Stimulated activated CD4-positive, alpha-beta T cell treated with anti-CD3 and anti-CD28 coated beads, Interleukin-1b, Interleukin-23, amount 100 ng/mL, for 24 hours (primary cell): ENCODE results near the gene RANGAP1.

ENCODE experiments used
- DNase-seq, 4 experiments: peaks; one replicate each; pipeline ENCODE4 v3.0.0-alpha.2; 2020; ENCODE audit warnings: low read depth in 4 of 4, low spot score in 1 of 4

The RANGAP1 gene, protein sequence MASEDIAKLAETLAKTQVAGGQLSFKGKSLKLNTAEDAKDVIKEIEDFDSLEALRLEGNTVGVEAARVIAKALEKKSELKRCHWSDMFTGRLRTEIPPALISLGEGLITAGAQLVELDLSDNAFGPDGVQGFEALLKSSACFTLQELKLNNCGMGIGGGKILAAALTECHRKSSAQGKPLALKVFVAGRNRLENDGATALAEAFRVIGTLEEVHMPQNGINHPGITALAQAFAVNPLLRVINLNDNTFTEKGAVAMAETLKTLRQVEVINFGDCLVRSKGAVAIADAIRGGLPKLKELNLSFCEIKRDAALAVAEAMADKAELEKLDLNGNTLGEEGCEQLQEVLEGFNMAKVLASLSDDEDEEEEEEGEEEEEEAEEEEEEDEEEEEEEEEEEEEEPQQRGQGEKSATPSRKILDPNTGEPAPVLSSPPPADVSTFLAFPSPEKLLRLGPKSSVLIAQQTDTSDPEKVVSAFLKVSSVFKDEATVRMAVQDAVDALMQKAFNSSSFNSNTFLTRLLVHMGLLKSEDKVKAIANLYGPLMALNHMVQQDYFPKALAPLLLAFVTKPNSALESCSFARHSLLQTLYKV

DNA sequence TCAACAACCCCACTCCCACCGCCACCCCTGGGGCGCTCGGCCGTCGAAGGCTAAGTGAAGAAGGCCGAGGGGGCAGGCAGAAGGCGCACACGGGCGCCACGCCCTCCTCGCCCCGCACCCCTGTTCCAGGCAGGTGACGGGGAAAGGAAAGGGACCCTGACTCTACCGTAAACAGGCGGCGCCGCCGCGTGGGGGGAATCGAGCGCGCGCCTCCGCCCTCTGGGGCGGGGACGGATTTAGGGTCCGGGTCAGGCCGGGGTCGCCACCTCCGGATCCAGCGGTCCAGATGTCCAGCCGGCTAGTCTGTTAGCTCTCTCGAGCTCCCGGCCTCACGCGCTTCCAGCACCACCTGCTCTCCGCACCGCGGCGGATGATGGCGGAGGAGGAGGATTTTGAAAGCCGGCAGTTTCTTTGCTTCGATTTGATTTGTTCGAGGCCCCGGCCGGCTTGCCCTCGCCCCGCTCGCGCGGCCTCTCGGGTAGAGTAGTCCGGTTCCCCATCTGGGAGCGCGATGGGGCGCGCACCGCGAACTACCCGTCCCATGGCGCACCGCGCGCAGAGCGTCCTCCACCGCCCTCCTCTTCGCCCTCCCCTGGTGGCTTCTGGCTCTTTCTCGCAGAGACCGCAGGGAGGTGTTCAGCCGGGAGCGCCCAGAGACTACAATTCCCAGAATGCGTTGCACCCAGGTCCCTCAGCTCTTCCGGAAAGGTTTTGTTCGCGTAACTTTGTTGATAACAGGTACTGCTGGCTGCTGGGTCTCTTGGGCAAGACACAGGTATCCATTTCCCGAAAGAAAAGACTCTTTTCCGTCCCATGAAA lies at the start of gene RANGAP1:
RANGAP1 (minus strand) TSS at position 368 of the 819 bp plus-strand sequence. CDS start 5,143 bp downstream, outside the sequence.
- peak; percentile 87 to 96 (median 94) for DNase-seq

DNA sequence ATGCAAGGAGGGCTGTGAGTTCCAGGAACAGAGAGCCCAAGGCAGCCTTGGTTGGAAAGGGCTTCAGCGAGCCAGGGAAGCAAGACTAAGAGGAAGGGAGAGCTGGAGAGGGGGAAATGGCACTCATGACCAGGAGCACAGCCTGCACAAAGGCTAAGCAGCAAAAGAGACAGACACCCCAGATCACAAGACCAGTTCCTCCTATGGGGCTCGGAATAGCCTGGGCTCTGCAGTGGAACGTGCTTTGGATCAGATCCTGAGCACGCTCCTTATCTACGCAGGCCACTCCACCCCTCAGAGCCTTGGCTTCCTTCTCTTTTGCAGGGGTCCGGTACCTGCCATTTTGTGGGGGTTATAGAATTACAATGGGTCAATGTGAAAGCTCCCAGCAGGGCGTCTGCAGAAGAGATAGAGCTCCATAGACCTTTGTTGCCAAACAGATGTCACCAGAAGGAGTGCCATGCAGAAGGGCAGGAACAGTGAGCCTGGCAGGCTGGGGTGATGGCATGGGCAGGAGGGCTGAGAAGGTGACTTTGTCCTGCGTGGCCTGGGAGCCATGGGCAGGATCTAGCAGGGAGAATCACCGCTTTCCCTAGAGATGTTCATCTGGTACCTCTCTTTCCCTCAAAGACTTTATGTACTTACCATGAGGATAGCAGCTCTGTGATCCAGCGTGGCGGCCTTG lies 49.1 kb upstream of the RANGAP1 start:
- no peak for DNase-seq

DNA sequence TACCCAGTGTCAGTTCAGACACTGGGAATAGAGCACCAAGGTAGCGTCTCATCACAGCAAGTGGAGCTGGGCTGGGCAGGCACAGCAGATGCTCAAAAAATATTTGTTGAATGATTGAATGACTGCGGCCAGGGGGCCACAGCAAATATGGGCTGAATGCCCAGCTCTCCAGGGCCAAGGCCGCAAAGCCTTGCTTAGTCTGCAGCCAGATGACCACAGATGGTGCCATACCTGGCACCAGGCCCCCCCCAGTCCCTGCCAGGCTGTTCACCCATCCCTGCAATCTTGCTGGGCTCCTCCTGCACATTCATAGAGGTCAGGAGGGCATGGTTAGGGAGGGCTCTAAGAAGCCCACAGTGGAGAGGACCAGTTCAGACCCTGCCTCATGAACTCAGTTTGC lies 48.2 kb upstream of the RANGAP1 start:
- DNase-seq = no peak

DNA sequence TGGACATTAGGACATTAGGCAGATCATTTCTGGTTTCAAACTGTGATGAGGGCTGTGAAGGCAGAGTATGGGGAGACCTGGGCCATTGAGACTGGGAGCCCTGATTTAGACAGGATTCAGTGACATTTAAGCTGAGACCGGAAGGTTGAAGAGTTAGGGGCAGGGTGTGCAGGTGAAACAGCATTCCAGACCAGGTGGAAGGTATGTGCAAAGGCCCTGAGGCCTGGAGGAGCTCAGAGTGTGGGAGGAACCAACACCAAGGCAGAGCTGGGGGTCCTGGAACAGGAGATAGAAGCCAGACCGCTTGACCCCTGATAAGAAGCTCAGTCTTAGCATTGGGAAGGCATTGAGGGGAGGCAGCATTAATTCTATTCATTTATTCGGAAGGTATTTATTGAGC lies 47.8 kb upstream of the RANGAP1 start:
- no peak for DNase-seq

DNA sequence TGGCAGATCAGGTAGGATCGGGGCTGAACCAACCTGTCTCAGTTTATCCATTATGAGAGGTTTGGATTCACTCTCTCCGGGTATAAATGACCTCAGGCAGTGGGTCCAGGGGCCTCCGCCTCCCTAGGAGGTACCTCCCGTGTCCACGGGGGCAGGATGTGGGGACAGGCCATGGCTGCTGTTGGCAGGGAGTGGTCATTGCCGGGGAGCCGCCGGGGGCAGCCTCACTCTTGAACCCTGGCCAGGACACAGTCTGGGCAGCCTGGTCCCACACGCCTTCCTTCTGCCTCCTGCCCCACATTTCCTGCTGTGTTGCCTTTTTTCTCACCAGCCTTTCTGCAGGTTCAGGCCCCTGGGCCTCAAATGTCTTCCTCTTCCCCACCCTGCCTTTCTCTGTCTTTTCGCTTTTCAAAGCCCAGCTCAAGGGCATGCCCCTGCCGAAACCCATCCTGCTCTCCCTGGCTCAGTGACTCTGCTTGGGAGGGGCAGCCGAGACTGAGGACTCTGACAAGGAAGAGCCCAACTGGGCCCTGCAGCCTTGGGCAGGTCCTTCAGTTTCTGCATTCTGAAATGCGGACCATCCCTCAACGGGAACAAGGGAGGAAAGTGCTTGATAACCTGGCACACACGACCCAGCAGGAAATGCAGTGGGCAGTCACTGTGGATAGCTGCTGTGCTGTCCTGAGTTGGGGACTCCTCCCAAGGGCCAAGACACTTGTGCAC lies 46.4 kb upstream of the RANGAP1 start:
- no peak for DNase-seq

DNA sequence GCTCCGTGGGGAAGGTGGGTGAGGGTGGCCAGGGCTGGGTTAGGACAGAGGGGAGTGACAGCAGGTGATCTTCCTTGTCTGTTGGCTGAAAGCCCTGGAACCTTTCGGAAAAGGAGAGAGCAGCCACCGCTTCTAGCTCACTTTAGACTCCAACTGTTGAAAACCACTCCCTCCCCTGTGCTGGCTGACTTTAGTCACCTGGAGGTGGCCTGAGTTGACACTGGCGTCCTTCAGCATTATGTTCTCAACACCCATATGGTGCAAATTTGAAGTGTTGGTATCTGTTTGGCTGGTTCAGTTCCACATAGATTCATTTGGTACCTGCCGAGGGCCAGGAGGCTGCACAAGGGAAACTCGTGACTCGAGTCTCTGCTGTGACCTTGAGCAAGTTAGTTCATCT lies 44.2 kb upstream of the RANGAP1 start:
- DNase-seq = no peak

DNA sequence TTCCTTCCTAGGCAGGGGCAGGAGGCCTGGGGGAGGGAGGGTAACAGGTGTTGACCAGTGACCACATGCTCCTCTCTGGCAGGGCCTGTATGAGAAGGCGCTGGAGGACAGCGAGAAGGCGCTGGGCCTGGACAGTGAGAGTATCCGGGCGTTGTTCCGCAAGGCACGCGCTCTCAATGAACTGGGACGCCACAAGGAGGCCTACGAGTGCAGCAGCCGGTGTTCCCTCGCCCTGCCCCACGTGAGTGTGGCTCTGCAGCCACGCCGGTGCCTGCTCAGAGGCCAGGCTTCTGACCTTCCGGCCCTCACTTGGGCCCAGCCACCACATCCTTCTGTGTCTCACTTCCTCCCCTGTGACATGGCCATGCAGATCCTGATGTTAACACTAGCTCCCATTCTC lies 41.1 kb upstream of the RANGAP1 start:
- DNase-seq = no peak

DNA sequence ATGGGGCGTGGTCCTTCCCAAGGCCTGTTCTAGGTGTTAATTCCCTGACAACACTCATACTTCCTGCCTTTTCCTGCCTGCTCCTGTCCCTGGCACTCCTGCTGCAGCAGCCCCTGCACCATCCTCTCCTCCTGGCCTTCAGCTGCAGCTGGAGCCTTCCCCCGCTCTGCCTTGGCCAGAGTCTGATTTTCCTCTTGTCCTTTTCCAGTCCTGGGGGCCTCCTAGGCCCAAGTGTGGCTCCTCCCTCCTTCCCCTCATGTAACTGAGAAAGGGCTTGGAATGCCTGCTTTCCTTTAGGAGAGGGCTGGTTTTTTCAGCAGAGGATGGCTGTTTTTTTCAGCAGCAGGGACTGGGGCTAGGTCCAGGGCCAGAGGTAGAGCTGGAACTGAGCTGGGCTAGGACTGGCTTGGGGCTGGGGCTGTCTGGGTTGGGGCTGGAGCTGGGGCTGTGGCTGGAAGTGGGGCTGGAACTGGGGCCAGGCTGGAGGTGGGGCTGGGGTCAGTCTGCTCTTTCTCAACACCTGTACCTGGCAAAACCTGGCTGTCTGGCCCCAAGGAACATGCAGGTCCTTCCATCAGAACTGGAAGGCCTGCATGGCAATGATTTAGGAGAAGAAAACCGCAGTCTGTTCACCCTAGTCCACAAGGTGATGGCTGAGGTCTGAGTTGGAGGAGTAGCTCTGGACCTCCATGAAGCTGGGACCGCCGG lies 39.0 kb upstream of the RANGAP1 start:
- DNase-seq = no peak

DNA sequence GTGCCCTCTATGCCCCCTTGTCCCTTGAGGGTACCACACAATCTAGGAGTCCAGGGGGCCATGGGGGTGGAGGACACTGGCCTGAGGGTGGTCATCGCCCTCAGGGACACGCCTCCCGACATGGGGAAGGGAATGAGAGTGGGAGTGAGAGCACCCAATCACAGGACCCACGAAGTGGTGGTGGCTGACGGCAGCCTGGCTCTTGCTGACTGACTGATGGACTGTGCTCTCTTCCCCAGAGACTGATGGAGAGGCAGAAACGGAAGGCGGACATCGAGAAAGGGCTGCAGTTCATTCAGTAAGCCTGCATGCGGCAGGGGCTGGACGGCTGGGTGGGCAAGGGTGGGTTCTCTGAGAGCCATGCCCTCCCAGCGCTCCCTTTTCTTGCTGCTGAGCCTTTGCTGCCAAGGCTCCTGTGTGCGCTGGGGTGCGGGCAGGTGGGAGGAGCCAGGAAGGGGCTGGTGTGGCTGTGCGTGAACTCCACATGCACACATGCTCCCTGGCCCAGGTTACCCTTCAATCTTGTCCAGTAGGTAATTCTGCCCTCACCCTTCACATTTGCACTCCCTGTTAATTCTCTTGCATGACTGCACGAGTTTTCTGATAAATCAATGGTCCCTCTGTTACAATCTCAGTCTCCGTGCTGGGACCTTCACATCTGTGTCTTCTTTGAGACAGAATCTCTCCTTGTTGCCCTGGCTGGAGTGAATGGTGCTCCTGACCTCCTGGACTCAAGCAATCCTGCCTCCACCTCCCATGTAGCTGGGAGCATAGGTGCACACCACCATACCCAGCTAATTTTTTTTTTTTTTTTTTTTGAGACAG lies 34.6 kb upstream of the RANGAP1 start:
- DNase-seq = no peak

DNA sequence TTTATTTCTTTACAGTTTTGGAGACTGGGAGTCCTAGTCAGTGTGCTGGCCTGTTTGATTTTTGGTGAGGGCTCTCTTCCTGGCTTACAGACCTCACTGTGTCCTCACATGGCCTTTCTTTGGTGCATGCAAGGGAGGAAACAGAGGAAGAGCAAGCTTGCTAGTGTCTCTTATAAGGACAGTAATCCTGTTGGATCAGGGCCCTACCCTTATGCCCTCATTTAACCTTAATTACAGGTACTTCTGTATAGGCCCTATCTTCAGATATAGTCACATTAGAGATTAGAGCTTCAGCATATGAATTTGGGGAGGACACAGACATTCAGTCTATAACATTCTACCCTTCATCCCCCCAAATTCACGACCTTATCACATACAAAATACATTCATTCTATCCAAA lies 29.6 kb upstream of the RANGAP1 start:
- no peak for DNase-seq

DNA sequence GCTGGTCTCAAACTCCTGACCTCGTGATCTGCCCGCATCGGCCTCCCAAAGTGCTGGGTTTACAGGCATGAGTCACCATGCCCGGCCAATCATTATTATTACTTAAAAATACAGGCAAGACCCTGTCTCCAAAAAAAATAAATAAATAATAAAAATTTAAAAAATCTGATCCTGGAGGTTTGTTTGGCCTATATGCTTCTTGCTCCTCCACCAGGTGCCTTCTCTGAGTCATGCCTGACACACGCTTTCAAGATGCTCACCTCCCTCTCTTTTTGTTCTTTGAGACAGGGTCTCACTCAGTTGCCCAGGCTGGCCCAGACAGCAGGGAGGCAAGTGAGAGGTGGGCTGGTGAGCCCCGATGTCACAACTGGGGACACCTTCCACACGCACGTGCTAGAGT lies 28.8 kb upstream of the RANGAP1 start:
- no peak for DNase-seq

DNA sequence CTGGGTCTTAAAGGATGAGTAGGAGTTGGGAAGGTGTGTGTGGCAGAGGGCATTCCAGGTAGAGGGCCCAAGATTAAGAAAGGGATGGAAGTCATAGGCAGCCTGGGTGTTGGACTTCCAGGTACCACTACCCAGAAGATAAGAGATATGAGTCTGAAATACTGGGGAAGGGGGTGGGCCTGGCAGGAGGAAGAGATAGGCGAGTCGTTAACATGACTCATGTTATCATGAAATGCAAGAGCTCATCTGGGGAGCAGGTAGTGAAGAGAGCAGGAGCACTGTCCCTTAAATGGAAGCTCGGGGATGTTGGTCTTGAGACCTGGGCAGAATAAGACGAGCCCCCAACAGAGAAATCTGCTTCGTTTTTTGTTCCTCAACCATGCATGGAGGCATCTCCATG lies 25.5 kb upstream of the RANGAP1 start:
- no peak for DNase-seq

DNA sequence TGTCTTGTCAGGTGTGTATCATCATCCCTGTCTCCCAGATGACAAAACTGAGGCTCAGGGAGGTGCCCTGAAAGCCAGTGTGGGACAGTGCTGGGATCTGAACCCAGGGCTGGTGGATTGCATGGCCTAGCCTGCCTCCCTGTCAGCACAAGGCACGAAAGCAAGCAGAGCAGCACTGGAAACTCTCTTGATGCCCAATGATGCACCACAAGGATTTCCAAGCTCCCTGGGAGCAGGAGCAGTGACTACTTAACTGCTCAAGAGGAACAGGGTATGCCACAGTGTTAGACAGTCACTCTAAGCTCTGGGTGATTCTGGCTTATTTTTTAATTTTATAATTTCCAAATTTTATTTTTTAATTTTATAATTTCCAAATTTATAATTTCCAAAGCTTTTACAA lies 24.3 kb upstream of the RANGAP1 start:
- no peak for DNase-seq

DNA sequence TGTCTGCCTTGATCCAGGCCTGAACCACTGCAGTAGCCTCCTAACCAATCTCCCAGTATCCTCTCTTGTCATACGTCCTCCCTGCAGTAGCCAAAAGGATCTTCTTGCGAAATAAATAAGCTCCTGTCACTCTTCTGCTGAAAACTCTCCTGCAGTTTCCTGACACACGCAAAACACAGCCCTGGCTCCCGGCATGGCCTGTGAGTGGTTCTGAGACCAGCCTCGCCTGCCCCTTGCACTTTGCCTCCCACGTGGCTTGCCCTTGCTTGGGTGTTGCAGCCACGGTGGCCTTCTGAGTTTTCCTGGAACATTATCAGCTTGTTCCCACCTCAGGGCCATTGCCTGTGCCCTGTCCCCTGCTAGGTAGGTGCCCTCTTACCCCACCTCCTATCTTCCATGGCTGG lies 22.6 kb upstream of the RANGAP1 start:
- no peak for DNase-seq

DNA sequence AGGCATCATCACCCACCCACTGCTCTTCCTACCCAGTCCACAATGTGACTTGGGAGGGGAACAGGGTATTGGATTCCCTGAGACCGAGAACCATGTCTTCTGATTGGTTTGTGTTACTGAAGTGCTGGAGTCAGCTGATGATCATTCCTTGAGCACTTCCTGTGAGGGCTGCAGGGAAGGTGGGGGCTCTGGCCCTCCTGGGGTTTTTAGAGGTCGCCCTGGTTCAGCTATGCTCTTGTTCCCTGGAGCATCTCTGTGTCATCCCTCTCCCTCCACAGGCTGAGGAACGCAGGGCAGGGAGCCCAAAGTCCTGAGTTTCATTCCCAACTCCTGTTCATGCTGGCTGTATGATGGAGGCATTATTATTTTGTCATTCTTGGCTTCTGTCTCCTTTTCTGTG lies 22.1 kb upstream of the RANGAP1 start:
- no peak for DNase-seq

DNA sequence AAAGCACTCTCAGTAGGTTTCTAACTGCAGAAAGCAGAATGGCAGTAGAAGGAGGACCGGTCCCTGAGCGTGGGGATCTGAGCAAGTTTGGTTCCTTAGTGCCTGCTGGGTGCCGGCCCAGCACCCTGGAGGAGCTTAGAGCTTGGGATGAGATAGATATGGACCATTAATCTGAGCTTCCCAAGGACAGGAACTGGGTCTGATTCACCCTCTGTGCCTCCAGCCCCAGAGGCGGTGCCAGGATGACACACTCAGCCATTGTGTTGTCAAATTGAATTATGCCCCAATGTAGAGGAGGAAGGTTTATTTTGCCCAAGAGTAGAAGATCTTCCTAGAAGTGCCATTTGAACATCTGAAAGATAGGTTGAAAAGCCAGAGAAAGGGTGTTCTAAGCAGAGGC lies 19.7 kb upstream of the RANGAP1 start:
- DNase-seq = no peak

DNA sequence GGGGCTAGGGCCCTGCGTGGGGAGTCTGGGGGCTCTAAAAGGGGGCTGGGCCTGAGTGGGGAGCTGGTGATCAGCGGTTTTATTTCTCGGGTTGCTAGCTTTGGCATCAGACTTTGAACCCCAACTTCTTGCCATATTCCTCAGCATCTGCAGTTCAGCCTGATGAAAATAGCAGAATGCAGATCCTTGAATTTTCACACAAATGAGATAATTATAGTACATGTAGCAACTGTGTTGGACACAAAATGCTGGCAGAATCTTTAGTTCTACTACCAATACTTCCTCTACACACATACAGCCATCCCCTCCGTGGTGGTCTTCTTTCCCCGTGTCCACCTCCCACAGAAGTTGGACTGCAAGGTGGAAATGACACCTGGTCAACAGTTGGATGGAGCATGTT lies 16.8 kb upstream of the RANGAP1 start:
- no peak for DNase-seq

DNA sequence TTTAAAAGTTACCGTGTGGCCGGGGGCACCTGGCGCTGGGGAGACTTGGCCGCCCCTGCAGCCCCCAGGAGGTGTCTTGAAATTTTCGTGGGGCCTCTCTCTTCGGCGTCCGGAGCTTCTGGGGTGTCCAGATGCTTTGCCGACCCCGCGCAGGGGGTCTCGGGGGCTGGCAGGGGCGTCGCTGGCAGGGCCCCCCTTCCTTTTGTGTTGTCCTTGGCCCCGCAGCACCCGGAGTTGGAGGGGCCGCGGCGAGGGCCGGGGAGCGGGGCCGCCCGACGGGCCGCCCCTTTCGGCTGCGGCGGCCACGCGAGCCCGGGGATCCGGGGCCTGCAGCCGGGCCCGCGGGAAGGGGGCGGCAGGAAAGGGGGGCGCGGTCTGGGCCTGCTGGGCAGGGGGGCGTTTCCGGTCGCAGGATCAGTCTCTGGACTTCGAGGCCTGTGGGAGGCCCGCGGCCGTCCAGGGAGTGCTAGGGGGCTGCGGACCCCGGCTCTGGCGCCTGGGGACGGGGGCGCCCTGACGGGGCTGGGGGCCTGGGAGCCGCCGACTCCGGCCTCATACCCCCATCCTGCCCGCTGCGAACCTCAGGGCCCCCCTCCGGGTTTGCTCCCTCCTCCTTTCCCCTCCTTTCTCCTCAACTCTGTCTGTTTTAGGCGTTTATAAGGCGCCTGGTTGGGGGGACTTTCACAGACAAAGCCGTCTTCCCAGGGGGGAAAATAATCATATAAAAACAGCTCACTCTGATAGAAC lies 16.2 kb upstream of the RANGAP1 start:
- DNase-seq = no peak
